Left hindlimb (tissue), 1 donor: ENCODE results near the gene TAF6L.
"Not testable (repeated sequence)": the region's sequence is repeated elsewhere in the genome, so short reads cannot be mapped to it uniquely, and the experiment has no call there.

Experiments
- DNase-seq: peaks from one replicate; pipeline ENCODE4 v3.0.0-alpha.2; 2018

Gene TAF6L

GRCh38 chr11:62757846-62758788 lies 13.1 kb upstream of the TAF6L start:
- no peak for DNase-seq

- DNase-seq = not testable (repeated sequence)
Measured at GRCh38 chr11:62760867-62761227, 10.3 kb upstream of the TAF6L start.

- peak; percentile 49 for DNase-seq
Measured at GRCh38 chr11:62770778-62771143, 435 bp upstream of the TAF6L start.

- no peak for DNase-seq
Measured at GRCh38 chr11:62774407-62774806, 3.2 kb downstream of the TAF6L start.

GRCh38 chr11:62775646-62776045 lies 4.5 kb downstream of the TAF6L start:
- no peak for DNase-seq

- DNase-seq = no peak
Measured at GRCh38 chr11:62777389-62777788, 6.2 kb downstream of the TAF6L start.

- DNase-seq = no peak
Measured at GRCh38 chr11:62778441-62778840, 7.2 kb downstream of the TAF6L start.

GRCh38 chr11:62782753-62783152 lies 11.6 kb downstream of the TAF6L start:
- DNase-seq = no peak

GRCh38 chr11:62786318-62787004 lies 15.3 kb downstream of the TAF6L start:
- peak; percentile 90 for DNase-seq

- peak; percentile 98 for DNase-seq
Measured at GRCh38 chr11:62787005-62787759, 16.0 kb downstream of the TAF6L start, which contains the start of gene TMEM179B. Gene TMEM179B, plus strand, starts transcription at chr11:62787402. Its CDS starts 30 bp downstream, at chr11:62787432.

GRCh38 chr11:62788991-62789390 lies 17.8 kb downstream of the TAF6L start:
- DNase-seq = no peak

- no peak for DNase-seq
Measured at GRCh38 chr11:62789576-62789975, 18.4 kb downstream of the TAF6L start.

GRCh38 chr11:62791501-62792201 lies 20.5 kb downstream of the TAF6L start, which contains the start of gene TMEM223:
Gene TMEM223, minus strand, starts transcription at chr11:62792006. Its CDS starts 12 bp downstream, at chr11:62791994.
- DNase-seq = peak; percentile 92

- no peak for DNase-seq
Measured at GRCh38 chr11:62792202-62792575, 21.0 kb downstream of the TAF6L start.

GRCh38 chr11:62794201-62794775 lies 23.1 kb downstream of the TAF6L start:
- no peak for DNase-seq

GRCh38 chr11:62796281-62796680 lies 25.1 kb downstream of the TAF6L start:
- no peak for DNase-seq

GRCh38 chr11:62799486-62799885 lies 28.3 kb downstream of the TAF6L start:
- no peak for DNase-seq

GRCh38 chr11:62801071-62801470 lies 29.9 kb downstream of the TAF6L start:
- DNase-seq = no peak

GRCh38 chr11:62804310-62805075 lies 33.3 kb downstream of the TAF6L start:
- DNase-seq = no peak

- DNase-seq = peak; percentile 95
Measured at GRCh38 chr11:62805076-62805892, 34.1 kb downstream of the TAF6L start, which contains the start of gene NXF1. Gene NXF1, minus strand, starts transcription at chr11:62805440. Its CDS starts 84 bp downstream, at chr11:62805356.
